HG02970 (cell line): ENCODE results near the gene CEACAM5.
"Not testable (repeated sequence)": the region's sequence is repeated elsewhere in the genome, so short reads cannot be mapped to it uniquely, and the experiment has no call there.

Experiments
- ATAC-seq: cut with Tn5 transposase; IDR thresholded peaks from one replicate; pipeline ENCODE4 v1.9.1; 2021; ENCODE audit warnings: mild to moderate bottlenecking, moderate library complexity, moderate number of reproducible peaks; ENCODE audit not compliant: unreplicated experiment, low FRiP score

CEACAM5 gene

DNA sequence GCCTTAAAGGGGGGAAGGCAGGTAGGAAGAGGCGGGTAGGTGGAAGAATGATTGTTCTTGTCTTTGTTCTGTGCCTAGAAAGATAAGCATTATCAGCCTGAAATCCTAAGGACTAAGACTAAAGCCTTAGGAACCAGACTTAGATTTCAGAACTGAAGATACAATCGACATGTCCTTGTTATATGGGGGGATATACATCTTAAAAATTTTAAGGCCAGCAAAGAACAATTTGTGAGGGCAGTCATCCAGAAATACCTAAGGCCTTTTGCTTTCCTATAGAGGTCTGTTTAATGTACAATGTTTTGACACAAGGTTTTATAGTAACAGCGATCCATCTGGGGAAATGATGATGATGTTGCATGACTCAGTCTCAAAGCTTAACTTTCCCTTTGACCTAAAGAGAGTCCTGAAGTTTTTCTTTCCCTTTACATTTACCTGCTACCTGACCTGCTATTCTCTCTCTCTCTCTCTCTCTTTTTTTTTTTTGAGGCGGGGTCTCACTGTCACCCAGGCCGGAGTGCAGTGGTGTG lies 26.7 kb downstream of the CEACAM5 start:
- no peak for ATAC-seq

DNA sequence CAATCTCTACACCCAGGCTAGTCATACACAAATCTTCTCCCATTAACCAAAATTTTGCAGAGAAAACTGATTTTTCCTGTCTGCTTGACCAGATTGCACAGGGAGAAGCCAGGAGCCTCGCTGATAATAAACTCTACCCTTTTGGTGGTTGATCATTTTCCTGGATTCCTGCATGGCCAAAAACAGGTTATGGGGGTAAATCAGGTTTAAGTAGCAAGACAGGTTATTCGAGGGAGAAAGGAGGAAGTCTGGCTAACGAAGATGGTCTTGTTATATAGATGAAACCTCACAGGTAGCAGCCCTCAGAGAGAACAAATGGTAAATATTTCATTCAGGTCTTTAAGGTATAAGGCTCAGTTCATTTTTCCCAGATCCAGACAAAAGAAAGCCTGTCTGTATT lies 30.9 kb downstream of the CEACAM5 start:
- ATAC-seq = no peak

DNA sequence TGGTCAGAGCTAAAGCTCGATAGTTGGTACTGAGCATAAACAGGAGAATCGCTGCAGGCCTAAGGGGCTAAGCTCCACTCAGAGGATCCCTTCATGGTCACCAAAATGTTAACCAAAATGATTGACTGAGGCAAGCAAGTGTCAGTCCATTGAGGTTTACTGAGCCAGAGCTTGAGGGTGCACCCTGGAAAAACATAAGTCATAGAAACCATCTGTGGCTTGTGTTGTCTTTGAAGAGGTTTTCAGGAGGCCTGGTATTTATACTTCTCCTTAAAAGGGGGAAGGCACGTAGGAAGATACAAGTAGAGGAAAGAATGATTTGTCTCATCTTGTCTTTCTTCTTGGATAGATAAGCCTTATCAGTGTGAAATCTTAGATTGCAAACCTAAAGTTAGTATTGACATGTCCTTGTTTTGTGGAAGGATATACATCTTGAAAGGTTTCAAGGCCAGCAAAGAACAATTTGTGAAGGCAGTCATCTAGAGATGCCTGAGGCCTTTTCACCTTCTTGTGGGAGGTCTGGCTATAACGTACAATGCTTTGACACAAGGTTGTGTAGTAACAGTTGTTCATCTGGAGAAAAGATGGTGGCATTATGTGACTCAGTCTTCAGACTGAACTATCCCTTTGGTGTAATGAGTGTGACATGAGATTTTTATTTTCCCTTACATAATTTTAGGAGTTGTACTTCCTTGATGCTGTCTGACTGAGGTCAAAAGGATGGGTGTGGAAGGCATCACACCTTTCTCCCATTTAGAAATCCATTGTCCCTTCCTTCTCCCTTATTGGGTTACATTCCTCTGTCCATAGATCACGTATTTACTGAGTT lies 32.2 kb downstream of the CEACAM5 start:
- no peak for ATAC-seq

DNA sequence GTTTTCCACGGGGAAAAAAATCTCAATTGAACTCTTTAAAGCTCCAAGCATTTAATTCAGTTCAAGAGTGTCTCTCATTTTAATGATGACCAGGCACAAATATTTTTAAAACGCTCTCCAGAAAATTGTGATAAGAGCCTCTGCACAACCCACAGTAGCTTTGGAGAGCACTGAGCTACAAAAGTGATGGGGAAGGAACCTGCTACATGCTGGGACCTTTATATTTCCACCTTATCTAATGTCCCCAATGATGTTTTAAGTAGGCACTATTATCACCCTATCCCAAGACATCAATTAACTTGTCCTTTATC lies 32.8 kb downstream of the CEACAM5 start:
- no peak for ATAC-seq

DNA sequence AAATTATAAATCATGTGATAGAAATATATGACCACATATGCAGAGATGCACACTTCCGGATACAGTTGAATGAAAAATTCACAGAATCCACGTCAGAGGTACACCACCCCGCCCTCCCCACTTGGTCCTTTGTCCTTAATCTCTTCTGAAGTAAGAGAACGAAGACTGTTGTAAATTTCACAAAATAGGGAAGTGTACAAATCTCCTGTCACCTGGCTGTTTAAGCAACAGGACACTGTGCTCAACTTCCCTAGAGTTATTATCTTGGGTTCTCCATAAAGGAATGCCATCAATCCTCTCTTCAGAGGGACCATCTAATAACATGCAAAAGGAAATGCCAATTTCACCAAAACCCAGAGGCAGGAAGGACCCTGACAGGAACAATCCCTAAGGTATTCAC lies 36.4 kb downstream of the CEACAM5 start:
- ATAC-seq = no peak

DNA sequence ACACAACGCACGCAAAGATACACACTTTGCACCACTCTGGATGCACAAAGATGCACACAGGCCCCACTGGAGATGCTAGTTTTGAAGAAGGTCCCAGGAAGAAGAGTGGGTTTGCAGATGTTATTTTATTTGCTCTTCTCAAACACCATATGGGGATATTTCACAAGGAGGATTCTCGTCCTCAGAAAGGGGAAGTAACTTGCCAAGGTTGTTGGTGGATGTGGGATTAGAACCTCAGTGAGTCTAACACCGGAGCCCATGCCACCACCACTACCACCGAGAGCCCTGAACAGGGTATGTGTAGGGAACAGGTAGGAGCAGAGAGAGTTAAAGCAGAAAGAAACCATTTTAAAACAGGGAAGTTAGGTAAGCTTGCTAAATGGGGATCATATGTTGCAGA lies 37.3 kb downstream of the CEACAM5 start:
- ATAC-seq = no peak

DNA sequence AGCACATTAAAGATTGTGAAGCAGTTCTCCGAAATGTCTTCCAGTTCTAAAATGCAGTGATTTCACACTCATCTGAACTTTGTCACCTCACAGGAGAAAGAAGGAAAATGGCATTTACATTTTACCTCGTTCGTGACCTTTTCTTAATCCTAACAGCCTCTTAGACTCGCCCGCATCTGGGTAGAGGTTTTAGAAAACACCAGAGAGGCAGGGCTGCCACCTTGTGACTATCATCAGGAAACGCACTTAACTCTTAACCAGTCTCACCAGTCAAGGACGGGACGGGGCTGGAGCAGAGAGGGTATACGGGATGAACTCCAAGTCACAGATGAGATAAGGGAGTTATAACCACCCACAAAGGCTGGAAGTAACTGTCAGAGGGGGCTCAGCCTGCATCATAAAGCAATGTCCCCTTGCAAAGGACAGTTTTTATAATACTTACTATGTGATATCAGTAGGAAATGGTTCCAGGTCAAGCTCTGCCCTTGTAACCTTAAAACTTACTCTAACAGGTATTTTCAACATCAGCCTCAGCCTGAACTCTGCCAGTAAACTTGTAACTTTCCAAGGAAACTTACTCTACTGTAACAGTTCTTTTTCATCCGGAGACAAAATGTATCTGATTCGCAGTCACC lies 38.3 kb downstream of the CEACAM5 start:
- ATAC-seq = no peak

DNA sequence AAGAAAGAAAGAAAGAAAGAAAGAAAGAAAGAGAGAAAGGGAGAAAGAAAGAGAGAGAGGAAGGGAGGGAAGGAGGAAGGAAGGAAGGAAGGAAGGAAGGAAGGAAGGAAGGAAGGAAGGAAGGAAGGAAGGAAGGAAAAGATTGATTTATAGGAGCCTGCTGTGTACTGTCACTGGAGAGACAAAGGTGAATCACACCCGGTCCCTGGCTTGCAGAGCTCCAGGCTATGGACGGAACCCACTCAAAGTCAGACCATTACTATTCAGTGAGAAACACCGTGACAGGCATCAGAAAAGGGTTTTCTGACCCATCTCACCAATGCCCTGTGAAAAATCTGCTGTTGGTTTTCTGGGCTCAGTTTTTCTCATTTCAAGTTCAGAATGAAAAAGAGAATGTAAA lies 39.6 kb downstream of the CEACAM5 start:
- ATAC-seq = no peak

DNA sequence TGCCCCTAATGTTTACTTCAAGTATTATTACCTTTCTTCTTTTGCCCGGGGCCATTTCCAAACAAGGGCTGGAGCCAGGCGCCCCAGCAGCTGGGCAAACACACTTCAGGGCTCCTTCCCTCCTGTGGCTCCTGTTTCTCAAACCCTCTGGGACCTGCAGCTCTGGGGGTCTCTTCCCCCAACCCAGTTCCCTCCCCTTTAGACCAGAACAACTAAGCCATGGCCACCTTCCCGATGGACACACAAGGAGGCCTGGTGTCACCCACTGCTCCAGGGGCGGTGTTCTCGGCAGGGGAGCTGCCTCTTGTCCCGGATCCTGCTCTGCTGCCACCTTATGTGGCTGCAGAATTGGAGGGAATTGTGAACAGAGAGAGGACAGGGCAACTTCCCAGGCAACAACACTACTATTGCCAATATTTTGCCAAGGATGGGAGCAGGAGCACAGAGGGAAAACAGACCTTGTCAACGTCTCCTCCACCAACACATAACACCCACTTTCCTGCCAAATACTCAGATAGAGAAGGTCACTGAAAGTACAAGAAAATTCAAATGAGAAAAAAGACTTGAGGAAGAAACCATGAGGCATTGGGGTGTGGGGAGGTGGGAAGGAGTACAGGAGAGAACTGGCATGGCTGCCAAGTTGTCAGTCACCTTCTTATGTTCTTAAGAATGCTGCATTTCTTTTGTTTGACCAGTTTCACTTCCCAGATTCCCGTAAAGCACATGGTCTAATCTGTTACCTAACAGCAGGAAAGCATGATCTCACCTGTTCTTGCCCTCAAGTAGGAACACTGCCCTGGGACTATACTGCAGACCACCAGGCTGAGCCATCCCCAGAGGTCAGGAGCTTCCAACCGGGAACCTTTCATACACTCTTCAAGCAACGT lies 42.1 kb downstream of the CEACAM5 start:
- not testable (repeated sequence) for ATAC-seq

DNA sequence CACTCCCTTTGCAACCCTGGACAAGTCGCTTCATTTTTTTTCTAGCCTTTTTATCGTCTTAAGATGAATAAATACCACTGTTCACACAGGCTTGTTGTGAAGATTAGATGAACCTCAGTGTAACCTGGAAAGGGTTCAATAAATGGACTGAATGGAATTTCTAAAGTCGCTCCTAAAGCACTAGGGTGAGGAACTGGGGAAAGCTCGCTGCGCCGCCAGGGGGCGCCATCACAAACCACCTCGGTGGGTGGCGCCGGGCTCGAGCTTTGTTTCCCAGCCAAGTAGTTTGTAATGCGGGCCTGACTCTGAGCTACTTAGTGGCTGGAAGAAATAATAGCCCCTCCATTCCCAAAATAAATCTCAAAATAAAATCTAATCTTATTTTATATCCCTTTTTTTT lies 44.7 kb downstream of the CEACAM5 start:
- ATAC-seq = no peak

DNA sequence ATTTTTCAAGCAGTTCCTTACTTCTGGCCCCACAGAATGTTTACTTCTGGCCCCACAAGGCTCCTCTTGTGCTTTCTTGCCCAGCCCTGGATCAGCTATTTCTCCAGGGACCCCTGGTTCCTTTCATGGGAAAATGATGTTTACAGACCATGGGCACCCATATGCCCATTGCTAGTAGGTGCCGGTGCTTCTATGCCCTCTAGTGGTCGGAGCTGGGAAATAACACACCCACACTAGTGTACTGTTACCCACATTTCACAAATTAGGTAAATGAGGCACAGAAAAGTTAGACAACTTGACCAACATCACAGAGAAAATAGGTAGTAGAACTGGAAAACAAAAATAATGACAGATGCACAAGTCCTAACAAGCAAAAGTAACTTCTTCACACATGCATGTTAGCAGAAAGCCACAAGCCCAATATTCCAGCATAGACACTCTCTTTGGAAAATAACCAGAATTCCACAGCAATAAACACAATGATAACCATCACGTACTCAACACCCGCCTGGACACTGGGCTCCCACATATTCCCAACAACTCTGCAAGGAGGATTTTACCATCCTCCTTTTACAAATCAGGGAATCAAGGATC lies 45.6 kb downstream of the CEACAM5 start:
- no peak for ATAC-seq

DNA sequence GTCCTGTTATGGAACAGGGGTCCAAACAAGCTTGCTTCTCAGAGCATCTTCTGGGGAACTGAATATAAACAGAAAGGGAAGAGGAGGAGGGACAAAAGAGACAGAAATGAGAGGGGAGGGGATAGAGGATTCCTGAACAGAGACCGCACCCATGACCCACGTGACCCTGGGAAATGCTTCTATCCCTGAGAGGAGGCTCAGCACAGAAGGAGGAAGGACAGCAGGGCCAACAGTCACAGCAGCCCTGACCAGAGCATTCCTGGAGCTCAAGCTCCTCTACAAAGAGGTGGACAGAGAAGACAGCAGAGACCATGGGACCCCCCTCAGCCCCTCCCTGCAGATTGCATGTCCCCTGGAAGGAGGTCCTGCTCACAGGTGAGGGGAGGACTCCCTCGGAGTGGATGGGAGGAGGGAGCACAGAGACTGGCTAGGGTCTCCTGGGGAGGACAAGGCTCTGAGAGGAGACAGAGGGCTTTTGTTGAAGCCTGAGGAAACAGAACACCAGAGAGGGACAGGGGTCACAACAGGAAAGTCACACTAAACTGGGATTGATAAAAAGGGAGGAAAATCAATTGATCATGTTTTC lies 47.0 kb downstream of the CEACAM5 start, which contains the start of gene CEACAM6:
Gene CEACAM6 (plus strand): TSS at position 203 of the 586 bp plus-strand sequence. CDS start 109 bp downstream, at position 312.
- no peak for ATAC-seq

DNA sequence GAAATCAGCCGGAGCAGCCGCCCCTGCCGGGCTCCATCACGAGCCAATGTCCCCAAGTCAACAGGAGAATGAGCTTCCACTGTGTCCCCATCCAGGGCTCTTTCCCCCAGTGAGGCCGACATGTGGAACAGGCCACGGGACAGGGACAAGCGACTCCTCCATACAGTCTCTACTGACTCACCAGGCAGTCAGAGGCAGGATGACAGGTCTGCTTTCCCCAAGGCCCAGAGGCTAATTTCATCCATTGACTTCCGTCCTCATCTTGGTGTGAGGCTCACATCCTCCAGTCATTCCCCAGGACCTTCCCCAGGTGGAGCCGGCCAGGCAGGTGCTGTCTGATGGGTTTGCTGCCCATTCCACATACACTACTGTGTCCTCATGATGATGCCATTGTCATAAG lies 50.4 kb downstream of the CEACAM5 start:
- no peak for ATAC-seq

DNA sequence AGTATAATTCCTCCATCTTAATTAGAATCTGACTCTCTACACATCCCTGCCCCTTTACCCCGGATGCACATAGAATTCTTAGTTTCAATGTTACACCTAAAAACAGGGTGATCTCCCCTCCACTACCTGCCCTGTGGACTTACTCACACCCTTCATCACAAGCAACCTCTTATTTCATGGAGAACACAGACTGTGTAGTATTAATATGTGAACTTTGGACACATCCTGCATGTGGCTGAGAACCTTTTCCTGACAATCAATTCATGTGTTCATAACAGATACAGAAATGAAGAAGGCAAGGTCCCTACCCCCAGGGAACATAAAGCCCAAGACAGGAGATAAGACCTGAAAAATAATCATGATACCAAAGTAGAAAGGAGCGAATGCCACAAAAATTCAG lies 58.7 kb downstream of the CEACAM5 start:
- no peak for ATAC-seq

DNA sequence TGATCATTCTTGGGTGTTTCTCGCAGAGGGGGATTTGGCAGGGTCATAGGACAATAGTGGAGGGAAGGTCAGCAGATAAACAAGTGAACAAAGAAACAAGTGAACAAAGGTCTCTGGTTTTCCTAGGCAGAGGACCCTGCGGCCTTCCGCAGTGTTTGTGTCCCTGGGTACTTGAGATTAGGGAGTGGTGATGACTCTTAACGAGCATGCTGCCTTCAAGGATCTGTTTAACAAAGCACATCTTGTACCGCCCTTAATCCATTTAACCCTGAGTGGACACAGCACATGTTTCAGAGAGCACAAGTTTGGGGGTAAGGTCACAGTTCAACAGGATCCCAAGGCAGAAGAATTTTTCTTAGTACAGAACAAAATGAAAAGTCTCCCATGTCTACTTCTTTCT lies 59.7 kb downstream of the CEACAM5 start:
- ATAC-seq = not testable (repeated sequence)

DNA sequence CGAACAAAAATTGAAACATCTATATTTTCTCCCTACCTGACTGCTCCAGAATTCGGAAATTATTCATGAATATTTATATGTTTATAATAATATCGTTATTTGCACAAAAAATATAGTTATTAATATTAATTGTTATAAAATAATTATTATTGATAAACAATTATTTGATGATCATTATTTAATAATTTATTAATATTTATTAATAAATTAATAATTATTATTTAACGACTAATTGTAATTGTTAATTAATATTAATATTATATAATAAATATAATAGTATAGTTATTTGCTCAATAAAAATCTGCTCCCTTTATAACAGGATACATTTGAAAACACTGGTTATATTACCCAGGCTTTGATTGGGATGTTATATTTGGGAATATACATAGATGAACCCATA lies 61.2 kb downstream of the CEACAM5 start:
- ATAC-seq = no peak

DNA sequence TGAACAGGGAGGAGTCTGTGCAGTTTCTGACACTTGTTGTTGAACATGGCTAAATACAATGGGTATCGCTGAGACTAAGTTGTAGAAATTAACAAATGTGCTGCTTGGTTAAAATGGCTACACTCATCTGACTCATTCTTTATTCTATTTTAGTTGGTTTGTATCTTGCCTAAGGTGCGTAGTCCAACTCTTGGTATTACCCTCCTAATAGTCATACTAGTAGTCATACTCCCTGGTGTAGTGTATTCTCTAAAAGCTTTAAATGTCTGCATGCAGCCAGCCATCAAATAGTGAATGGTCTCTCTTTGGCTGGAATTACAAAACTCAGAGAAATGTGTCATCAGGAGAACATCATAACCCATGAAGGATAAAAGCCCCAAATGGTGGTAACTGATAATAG lies 63.0 kb downstream of the CEACAM5 start:
- no peak for ATAC-seq

DNA sequence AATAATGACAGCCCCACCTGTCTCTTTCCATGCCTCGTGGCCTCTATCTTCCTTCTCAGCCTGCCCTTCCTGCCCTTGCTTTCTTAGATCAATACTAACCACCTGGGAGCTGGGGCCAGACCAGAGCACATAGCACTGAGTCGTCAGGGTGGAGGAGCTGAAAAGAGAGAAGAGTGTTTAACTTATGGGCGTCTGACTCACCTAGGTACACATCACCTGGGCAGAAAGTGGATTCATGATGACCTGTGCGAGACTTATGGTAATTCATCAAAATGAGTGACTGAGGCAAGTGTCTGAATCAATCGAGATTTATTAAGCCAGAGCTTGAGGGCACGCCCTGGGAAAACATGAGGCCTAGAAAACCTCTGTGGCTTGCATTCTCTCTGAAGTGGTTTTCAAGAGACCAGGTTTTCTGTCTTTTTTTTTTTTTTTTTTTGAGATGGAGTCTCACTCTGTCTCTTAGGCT lies 66.1 kb downstream of the CEACAM5 start:
- ATAC-seq = no peak

DNA sequence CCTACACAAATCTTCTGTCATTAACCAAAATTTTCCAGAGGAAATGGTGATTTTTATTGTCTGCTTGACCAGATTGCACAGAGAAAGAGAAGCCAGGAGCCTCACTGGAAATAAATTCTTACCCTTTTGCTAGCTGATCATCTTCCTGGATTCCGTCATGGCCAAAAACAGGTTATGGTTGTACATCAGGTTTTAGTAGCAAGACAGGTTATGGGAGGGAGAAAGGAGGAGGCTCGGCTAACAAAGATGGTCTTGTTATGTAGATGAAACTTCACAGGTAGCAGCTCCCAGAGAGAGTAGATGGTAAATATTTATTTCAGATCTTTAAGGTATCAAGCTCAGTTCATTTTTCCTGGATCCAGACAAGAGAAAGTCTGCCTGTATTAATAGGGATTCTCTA lies 68.3 kb downstream of the CEACAM5 start:
- no peak for ATAC-seq
